Activated CD8-positive, alpha-beta memory T cell treated with anti-CD3 and anti-CD28 coated beads for 36 hours (primary cell): ENCODE data around the gene KCNF1. TPM values are rescaled to one million over a fixed set of nuclear protein-coding genes. Genes with fewer than 3 reads are reported as not detected.

Experiments used
- CTCF ChIA-PET: fragments of 350-600 bp; sonication (Branson Sonifier 250); formaldehyde crosslinking; loops from one replicate; lab custom pipeline; 2021; ENCODE audit warnings: antibody characterized with exemption; lab: Charles Lee
- POLR2A ChIA-PET: fragments of 350-600 bp; sonication (Branson Sonifier 250); formaldehyde crosslinking; loops from one replicate; lab custom pipeline; 2021; ENCODE audit warnings: antibody characterized with exemption; lab: Charles Lee
- total RNA-seq, 2 experiments: library from RNA; stranded (reverse); gene quantifications; one replicate each; pipeline ENCODE4 v1.2.3, GENCODE V29; 2021

Gene KCNF1
- total RNA-seq, 2 experiments from 2014 or later, result not detected

- ChIA-PET CTCF (no interaction called here), POLR2A (no interaction called here)
Observed at GRCh38 chr2:10932345-10933151, 20.8 kb downstream of the KCNF1 start.

GRCh38 chr2:10933700-10934225 lies 22.0 kb downstream of the KCNF1 start:
- POLR2A ChIA-PET, result no interaction called here

GRCh38 chr2:10934308-10934978 lies 22.7 kb downstream of the KCNF1 start:
- CTCF ChIA-PET, result no interaction called here
- POLR2A ChIA-PET, result no interaction called here

More at GRCh38 chr2:10933700-10934225, 22.0 kb downstream of the KCNF1 start:
- CTCF ChIA-PET, result no interaction called here

- CTCF ChIA-PET, result no interaction called here
- POLR2A ChIA-PET, result no interaction called here
Observed at GRCh38 chr2:10934979-10935350, 23.2 kb downstream of the KCNF1 start.

- ChIA-PET CTCF (no interaction called here), POLR2A (no interaction called here)
Observed at GRCh38 chr2:10935366-10935918, 23.7 kb downstream of the KCNF1 start.

- ChIA-PET POLR2A (no interaction called here), CTCF (interaction anchor here (0.6 kb wide), 1 partner anchor 1547 kb away, joined by 4 read pairs; no protein-coding TSS in a partner anchor)
Observed at GRCh38 chr2:10935953-10936942, 24.5 kb downstream of the KCNF1 start.

- ChIA-PET POLR2A (no interaction called here), CTCF (no interaction called here)
Observed at GRCh38 chr2:10939058-10939457, 27.3 kb downstream of the KCNF1 start.

GRCh38 chr2:10940596-10940995 lies 28.9 kb downstream of the KCNF1 start:
- ChIA-PET CTCF (no interaction called here), POLR2A (no interaction called here)

- ChIA-PET CTCF (no interaction called here), POLR2A (no interaction called here)
Observed at GRCh38 chr2:10941383-10941782, 29.6 kb downstream of the KCNF1 start.

- ChIA-PET CTCF (no interaction called here), POLR2A (no interaction called here)
Observed at GRCh38 chr2:10944799-10945198, 33.1 kb downstream of the KCNF1 start.

GRCh38 chr2:10946394-10946793 lies 34.7 kb downstream of the KCNF1 start:
- POLR2A ChIA-PET, result no interaction called here
- CTCF ChIA-PET, result no interaction called here

GRCh38 chr2:10947005-10947440 lies 35.3 kb downstream of the KCNF1 start:
- CTCF ChIA-PET, result no interaction called here
- POLR2A ChIA-PET, result no interaction called here

- ChIA-PET POLR2A (no interaction called here), CTCF (no interaction called here)
Observed at GRCh38 chr2:10947446-10948187, 35.9 kb downstream of the KCNF1 start.

GRCh38 chr2:10948188-10948564 lies 36.4 kb downstream of the KCNF1 start:
- POLR2A ChIA-PET, result no interaction called here
- CTCF ChIA-PET, result no interaction called here

GRCh38 chr2:10948606-10949230 lies 37.0 kb downstream of the KCNF1 start:
- ChIA-PET CTCF (no interaction called here), POLR2A (no interaction called here)

- ChIA-PET POLR2A (no interaction called here), CTCF (no interaction called here)
Observed at GRCh38 chr2:10949835-10950234, 38.1 kb downstream of the KCNF1 start.

GRCh38 chr2:10951558-10952414 lies 40.1 kb downstream of the KCNF1 start:
- ChIA-PET CTCF (no interaction called here), POLR2A (no interaction called here)
